NOMO-1 treated with dmso at 0.1 percent for 144 hours (cell line): ENCODE measurements around the gene SGMS1.
"Not testable (repeated sequence)": the region's sequence is repeated elsewhere in the genome, so short reads cannot be mapped to it uniquely, and the experiment has no call there.

Experiments used
- DNase-seq: peaks from one replicate; lab custom pipeline; 2025; ENCODE audit not compliant: unreplicated experiment; lab: John Stamatoyannopoulos, UW

The SGMS1 gene

GRCh38 chr10:50471583-50471975 is 152.2 kb downstream of the SGMS1 start:
- DNase-seq = no peak

- no peak for DNase-seq
These were observed 152.8 kb downstream of the SGMS1 start for GRCh38 chr10:50470798-50471582.

DNA sequence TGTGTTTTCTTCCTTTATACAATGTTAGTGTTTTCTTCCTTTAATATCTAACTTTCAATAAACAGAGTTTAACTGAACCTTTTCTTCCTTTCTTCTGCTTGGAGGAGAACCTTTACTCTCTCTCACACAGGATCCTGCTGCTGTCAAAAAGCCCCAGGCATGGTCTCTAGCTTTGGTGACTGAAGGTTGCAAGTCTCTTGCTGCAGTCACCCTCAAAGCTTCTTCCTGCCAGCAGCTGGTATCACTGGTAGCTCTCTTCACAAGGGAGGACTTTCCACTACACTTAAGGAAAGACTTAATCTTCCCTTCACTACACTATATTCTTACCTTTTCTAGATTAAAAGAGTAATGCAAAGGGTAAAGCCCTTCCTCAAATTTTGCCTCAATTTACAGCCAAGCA is 153.4 kb downstream of the SGMS1 start:
- peak; percentile 20 for DNase-seq

DNA sequence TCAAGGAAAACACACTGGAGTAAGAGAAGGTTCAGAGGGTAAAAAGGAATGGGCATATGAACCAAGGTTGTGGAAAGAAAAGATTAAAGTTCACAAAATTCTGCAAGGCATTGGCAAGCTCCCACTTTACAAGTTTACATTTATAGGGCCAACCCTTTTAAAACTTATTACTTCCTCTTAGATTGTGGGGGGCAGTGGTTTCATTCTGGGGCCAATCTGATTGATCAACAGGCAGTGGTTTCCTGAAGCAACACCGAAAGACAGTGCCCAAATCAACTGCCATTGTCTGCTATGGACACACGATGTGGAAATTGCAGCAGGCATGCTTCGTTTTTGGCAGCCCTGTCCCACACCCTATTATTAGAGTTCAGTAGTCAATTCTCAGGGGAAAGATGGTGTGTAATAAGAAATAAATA is 154.0 kb downstream of the SGMS1 start:
- peak; percentile 86 for DNase-seq

GRCh38 chr10:50469288-50469687 is 154.5 kb downstream of the SGMS1 start:
- no peak for DNase-seq

DNA sequence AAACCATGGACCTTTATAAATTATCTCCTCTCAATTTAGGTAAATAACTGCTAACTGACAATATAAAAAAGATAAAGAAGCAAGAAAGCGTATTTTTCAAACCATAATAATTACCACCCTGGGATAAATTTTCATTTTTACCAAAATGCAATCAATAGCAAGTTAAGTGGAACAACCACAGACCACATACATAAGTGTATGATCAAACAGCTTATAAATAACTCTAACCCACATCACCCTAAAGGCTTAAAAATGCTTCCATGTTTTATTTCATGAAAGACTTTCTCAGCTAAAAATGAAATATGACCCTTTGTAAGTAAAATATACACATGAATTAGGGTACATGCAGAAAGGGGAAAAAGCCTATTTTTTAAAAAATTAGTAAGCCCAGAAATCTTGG is 156.5 kb downstream of the SGMS1 start:
- no peak for DNase-seq

GRCh38 chr10:50464004-50464409 is 159.7 kb downstream of the SGMS1 start:
- DNase-seq = peak; percentile 43

DNA sequence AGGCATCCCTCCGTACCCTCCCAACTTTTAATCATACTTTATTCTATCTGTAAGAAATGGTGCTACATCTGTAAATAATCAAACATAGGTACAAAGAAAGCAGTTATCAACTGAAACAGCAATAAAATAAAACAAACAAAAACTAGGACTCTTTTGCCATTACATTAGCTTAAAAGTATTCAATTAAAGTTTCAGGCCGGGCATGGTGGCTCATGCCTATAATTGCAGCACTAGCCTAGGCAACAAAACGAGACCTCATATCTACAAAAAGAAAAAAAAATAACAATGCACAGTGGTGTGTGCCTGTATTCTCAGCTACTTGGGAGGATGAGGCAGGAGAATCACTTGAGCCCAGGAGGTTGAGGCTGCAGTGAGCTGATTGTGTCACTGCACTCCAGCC is 161.9 kb downstream of the SGMS1 start:
- DNase-seq = no peak

GRCh38 chr10:50461123-50461522 is 162.6 kb downstream of the SGMS1 start:
- DNase-seq = no peak

- no peak for DNase-seq
These were observed 167.0 kb downstream of the SGMS1 start for GRCh38 chr10:50456719-50457118.

- no peak for DNase-seq
These were observed 169.8 kb downstream of the SGMS1 start for GRCh38 chr10:50453940-50454339.

- peak; percentile 21 for DNase-seq
These were observed 171.2 kb downstream of the SGMS1 start for GRCh38 chr10:50452603-50453002.

DNA sequence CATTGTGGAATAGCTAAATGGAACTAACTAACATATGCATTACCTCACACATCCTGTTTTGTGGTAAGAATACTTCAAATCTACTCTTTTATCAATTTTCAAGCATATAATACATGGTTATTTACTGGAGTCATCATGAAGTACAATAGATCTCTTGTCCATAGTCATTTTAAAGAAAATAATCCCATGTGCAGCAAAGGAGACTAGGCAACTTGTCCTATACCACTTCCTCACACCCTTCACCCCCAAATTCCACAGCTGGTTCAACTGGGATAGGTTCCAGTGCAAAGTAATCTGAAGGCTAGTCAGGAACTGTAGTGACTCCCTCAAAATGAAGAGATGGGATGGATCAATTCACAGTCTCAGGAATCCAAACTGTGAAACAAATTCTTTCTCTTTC is 176.1 kb downstream of the SGMS1 start:
- no peak for DNase-seq

DNA sequence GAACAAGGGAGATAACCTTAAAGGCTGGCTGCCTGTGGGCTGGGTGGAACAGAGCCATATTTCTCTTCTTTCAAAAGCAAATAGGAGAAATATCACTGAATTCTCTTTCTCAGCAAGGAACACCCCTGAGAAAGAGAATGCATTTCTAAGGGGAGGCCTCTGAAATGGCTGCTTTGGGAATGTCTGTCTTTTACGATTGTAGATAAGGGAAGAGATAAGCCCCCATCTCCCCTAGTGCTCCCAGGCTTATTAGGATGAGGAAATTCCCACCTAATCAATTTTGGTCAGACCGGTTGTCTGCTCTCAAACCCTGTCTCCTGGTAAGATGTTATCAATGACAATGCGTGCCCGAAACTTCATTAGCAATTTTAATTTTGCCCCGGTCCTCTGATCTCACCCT is 178.0 kb downstream of the SGMS1 start:
- DNase-seq = not testable (repeated sequence)

GRCh38 chr10:50440489-50440888 is 183.3 kb downstream of the SGMS1 start:
- no peak for DNase-seq

DNA sequence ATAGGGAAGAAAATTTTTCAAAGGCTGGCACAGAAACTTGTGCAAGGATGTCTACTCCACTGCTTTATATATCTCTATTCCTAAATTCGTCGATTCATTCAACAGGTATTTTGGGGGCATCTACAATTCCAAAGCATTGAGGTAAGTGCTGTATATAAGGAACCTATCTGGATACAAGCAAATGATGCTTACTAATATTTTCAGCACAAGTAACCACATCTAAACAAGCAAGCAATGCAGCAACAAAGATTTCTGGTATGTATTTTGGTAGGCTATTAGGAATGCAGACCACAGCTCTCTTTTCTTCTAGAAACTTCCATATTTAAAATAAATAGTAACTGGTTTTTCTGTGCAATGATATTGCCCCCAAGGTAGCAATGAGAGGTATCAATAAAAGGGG is 183.9 kb downstream of the SGMS1 start:
- DNase-seq = no peak

DNA sequence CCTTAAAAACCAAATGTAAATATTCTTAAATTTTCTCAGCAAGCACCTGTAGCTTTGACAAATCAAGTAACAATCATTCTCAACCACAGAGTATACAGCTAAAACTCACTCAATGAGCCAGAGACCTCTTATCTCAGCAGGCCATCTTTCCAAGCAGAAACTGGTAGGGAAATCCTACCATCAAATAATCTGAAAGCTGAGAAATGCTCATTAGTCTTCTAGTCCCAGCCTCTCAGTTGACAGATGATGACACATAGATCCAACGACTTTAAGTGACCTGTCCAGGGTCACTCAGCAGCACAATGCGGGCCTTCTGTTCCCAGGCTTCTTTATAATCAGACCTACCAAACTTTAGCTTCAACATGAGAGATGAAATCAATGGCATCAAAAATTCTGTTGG is 184.6 kb downstream of the SGMS1 start:
- no peak for DNase-seq

DNA sequence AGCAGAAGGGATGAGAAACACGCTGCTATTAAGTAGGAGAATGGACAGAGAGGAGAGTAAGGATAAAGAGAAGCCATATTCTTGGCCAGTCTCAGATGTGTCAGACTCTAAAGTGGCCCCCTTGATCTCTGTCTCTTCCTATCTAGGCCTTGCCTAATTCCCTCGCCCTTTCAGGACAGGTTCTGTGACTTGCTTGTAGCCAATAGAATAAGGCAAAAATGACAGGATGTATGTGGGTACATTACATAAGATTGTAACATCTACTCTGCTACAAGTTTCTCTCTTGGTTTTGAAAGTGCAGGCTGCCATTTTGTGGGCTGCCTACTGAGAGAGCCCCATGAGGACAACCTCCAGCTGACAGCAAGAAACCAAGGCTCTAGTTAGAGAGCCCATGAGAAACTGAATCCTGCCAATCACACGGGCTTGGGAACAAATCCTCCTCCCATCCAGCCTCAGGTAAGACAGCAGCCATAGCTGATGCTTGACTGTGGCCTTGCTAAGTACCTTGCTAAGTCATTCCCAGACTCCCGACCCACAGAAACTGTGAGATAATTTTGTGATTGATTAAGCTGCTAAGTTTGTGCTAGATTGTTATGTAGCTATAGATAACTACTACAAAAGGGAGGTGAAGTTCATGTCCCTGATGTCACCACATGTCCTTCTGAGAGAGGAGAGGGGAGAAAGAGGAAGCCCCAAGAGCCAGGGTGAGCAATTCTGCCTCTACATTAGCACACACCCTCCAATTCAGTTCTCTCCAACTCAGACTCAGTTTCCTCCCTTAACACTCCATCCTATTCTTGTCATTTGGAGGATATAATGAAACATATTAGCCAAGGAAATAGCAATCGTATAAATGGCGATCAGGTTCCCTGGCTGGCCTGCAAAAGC is 185.5 kb downstream of the SGMS1 start:
- DNase-seq = no peak

DNA sequence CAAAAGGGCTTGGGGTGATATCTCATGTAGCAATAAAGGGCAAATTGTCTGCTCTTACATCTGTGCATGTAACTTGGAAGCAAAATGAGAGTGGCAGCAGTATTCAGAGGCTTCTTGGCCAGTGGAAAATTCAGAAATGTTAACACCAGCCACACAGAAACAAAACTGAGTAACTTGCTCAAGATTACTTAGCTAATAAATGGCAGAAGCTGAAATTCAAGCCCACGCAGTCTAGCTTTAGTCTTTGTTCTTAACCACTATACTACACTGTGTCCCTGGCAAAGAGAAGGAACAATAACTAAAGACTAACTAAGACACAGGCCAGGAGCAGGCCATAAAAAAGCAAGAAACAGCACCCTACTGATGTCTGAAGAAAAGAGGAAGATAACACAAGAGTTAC is 186.5 kb downstream of the SGMS1 start:
- DNase-seq = no peak

DNA sequence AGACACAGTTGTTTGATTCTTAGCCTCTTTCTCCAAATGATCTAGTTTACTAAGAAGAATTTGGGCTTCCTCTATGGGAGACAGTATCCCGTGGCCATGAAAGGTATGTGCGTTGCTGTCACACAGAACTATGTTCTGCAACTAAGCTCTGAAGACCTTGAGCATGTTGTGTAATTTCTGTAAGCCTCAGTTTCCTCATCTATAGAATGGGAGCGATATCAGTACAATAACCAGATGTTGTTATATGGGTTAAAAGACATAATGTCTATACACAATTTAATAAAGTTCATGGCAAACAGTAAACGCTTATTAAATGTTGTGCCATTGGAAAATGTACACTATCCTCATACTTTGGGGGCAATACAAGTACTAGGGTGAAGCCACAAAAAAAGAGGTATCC is 187.0 kb downstream of the SGMS1 start:
- no peak for DNase-seq

DNA sequence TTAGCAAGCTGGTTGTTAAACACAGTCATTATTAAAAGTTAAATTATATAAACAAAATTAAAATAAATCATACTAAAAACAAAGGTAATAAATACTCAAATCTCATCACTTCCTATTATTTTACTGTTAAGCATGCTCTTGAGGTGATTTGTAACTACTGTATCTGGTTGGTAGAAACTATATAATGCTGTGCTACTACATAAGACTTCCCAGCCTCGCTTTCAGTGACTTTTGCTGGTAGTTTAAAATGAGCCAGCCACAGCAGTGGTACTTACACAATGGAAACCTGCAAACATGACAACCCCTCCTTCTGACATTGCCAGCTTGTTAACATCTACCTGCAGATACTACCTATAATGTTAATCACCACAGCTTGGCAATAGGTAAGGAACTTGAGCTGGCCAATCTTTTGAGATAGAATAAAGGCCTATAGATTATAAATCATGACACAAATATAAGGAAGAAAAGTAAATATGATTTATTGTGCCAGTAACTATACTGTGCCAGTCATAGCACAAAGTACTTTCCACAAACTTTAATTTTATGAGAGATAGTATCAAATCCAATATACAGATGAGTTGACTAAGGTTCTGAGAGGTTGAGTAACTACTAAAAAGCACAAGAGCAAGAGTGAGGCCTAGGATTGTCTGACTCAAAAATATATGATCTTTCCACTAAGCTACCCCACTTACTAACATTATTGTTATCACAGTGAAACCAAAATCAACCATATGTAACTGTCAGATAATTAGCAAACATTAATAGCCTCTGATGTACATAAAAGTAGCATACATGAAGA is 191.3 kb downstream of the SGMS1 start:
- no peak for DNase-seq
